ENCODE measurements around the gene TTC34.
A peak's percentile ranks its signal among the peaks of the same experiment; 100 is the strongest.

The TTC34 gene

DNA sequence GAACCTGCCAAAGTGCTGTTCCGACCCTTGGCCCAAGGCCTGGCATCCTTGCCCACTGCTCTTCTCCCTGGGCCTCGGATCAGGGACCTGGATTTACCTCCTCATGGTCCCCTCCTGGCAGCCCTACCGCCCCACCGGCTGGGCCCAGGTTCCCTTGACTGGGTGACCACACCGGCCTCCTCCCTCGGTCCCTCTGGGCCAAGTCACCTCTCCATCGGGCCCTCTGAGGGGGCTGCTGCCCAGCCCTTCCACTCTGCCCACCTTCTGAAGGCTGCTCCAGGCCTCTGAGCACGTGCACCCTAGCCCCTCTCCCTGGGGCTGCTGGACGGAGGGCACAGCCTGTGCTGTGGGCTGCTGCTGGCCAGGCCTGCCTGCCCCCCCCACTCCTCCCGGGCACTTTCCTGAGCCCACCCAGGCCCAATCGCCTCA is 159.3 kb downstream of the TTC34 start:
- no peak for DNase-seq
- peak overlapping the region in 1 of 2 experiments; percentile 15 for H2BK12ac ChIP-seq (ENCODE audit: low read length in 2 of 2)
- peaks cover 19% of the 10 kb centered on the region for H3K4me1 ChIP-seq (ENCODE audit: control insufficient read depth, insufficient read depth, low read depth, low read length)
- 45% methylated on average over 11 of the region's 11 CpGs for WGBS
- peaks cover 16 to 18% of the 10 kb centered on the region in 2 experiments for H3K27me3 ChIP-seq (ENCODE audit: control insufficient read depth in 1 of 2, insufficient read depth in 1 of 2, low read length in 2 of 2)
- no peak overlapping the region for H2BK5ac ChIP-seq (ENCODE audit: low read depth, low read length, poor library complexity, severe bottlenecking)
- peaks cover 16% of the 10 kb centered on the region for H3K79me1 ChIP-seq (replicated peaks; ENCODE audit: low read length, poor library complexity, severe bottlenecking)
- H2BK15ac ChIP-seq (ENCODE audit: low read depth, poor library complexity, severe bottlenecking) = no peak overlapping the region
- peaks cover 11% of the 10 kb centered on the region for H3K9me3 ChIP-seq (ENCODE audit: control insufficient read depth, low read length)
- no peak overlapping the region for H3K27ac ChIP-seq (ENCODE audit: low read length, poor library complexity, severe bottlenecking)
- H4K91ac ChIP-seq (ENCODE audit: low read length) = peak overlapping the region; percentile 47
- peak overlapping the region; percentile 97 for H3K4me2 ChIP-seq (ENCODE audit: low read length, poor library complexity, severe bottlenecking)
- H3K9ac ChIP-seq (ENCODE audit: low read length) = peak overlapping the region; percentile 91
- no peak overlapping the region for H2AFZ ChIP-seq (ENCODE audit: low read depth, low read length)
- H3K14ac ChIP-seq (ENCODE audit: low read length in 2 of 2) = peak overlapping the region in 1 of 2 experiments; percentile 78
- peak overlapping the region; percentile 64 to 71 for H3K4ac ChIP-seq (ENCODE audit: low read depth in 1 of 2, low read length in 2 of 2)
- H3K18ac ChIP-seq (ENCODE audit: low read depth in 1 of 2, low read length in 2 of 2) = peak overlapping the region in 1 of 2 experiments; percentile 94
- no peak overlapping the region for H2BK120ac ChIP-seq (ENCODE audit: low read depth, low read length)
- H2AK5ac ChIP-seq (ENCODE audit: low read length, severe bottlenecking) = no peak overlapping the region
- H3K36me3 ChIP-seq (ENCODE audit: control insufficient read depth in 1 of 2, insufficient read depth in 2 of 2, low read depth in 1 of 2, low read length in 2 of 2) = no peaks in the 10 kb centered on the region
- peak overlapping the region; percentile 87 to 88 for H3K4me3 ChIP-seq (ENCODE audit: insufficient read depth in 1 of 2, low read depth in 1 of 2, low read length in 2 of 2)
- H3K23ac ChIP-seq (ENCODE audit: low read length in 2 of 2) = peak overlapping the region in 1 of 2 experiments; percentile 46
- H4K8ac ChIP-seq (ENCODE audit: low read length) = peak overlapping the region; percentile 86

GRCh38 chr1:2641381-2642130 is 159.9 kb downstream of the TTC34 start:
- no peak overlapping the region for H3K14ac ChIP-seq (ENCODE audit: low read length in 2 of 2)
- no peak overlapping the region for H3K4ac ChIP-seq (ENCODE audit: low read depth in 1 of 2, low read length in 2 of 2)
- peaks cover 19% of the 10 kb centered on the region for H3K4me1 ChIP-seq (ENCODE audit: control insufficient read depth, insufficient read depth, low read depth, low read length)
- no peak overlapping the region for H2BK5ac ChIP-seq (ENCODE audit: low read depth, low read length, poor library complexity, severe bottlenecking)
- H3K9me3 ChIP-seq (ENCODE audit: control insufficient read depth, low read length) = peaks cover 10% of the 10 kb centered on the region
- peak overlapping the region; percentile 91 for H3K9ac ChIP-seq (ENCODE audit: low read length)
- no peak for DNase-seq
- no peak overlapping the region for H2BK120ac ChIP-seq (ENCODE audit: low read depth, low read length)
- no peaks in the 10 kb centered on the region for H3K36me3 ChIP-seq (ENCODE audit: control insufficient read depth in 1 of 2, insufficient read depth in 2 of 2, low read depth in 1 of 2, low read length in 2 of 2)
- no peak overlapping the region for H2AFZ ChIP-seq (ENCODE audit: low read depth, low read length)
- peak overlapping the region in 1 of 2 experiments; percentile 94 for H3K18ac ChIP-seq (ENCODE audit: low read depth in 1 of 2, low read length in 2 of 2)
- WGBS = 92% methylated on average over 34 of the region's 34 CpGs
- H3K27ac ChIP-seq (ENCODE audit: low read length, poor library complexity, severe bottlenecking) = no peak overlapping the region
- H3K79me1 ChIP-seq (replicated peaks; ENCODE audit: low read length, poor library complexity, severe bottlenecking) = peaks cover 16% of the 10 kb centered on the region
- no peak overlapping the region for H3K23ac ChIP-seq (ENCODE audit: low read length in 2 of 2)
- H3K4me3 ChIP-seq (ENCODE audit: insufficient read depth in 1 of 2, low read depth in 1 of 2, low read length in 2 of 2) = peak overlapping the region in 1 of 2 experiments; percentile 87
- H2AK5ac ChIP-seq (ENCODE audit: low read length, severe bottlenecking) = no peak overlapping the region
- peak overlapping the region; percentile 97 for H3K4me2 ChIP-seq (ENCODE audit: low read length, poor library complexity, severe bottlenecking)
- no peak overlapping the region for H2BK15ac ChIP-seq (ENCODE audit: low read depth, poor library complexity, severe bottlenecking)
- H4K91ac ChIP-seq (ENCODE audit: low read length) = no peak overlapping the region
- no peak overlapping the region for H2BK12ac ChIP-seq (ENCODE audit: low read length in 2 of 2)
- H4K8ac ChIP-seq (ENCODE audit: low read length) = peak overlapping the region; percentile 28
- peaks cover 21 to 24% of the 10 kb centered on the region in 2 experiments for H3K27me3 ChIP-seq (ENCODE audit: control insufficient read depth in 1 of 2, insufficient read depth in 1 of 2, low read length in 2 of 2)

DNA sequence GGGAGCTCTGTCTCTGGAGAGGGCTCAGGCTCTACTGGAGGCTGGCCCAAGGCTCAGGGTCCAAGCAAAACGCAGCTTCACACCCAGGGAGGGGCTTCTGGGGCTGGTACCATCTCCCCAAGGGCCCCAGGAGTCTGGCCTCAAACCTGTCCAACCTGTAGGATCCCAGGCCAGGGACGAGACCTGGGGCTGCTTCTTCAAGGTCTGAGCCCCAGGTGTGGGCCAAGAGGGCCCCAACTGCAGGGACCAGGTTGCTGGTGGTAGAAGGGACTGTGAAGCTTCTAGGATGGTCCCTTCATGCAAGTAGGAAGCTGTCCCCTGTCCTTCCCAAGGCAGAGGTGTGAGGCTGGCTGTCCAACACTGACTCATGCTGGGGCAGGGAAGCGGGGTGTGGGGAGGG is 160.9 kb downstream of the TTC34 start:
- peaks cover 6% of the 10 kb centered on the region for H3K9me3 ChIP-seq (ENCODE audit: control insufficient read depth, low read length)
- no peak overlapping the region for H4K8ac ChIP-seq (ENCODE audit: low read length)
- DNase-seq = no peak
- H3K79me1 ChIP-seq (replicated peaks; ENCODE audit: low read length, poor library complexity, severe bottlenecking) = peaks cover 16% of the 10 kb centered on the region
- no peak overlapping the region for H3K23ac ChIP-seq (ENCODE audit: low read length in 2 of 2)
- WGBS = 88% methylated on average over 3 of the region's 3 CpGs
- no peak overlapping the region for H2AFZ ChIP-seq (ENCODE audit: low read depth, low read length)
- H3K27ac ChIP-seq (ENCODE audit: low read length, poor library complexity, severe bottlenecking) = no peak overlapping the region
- no peak overlapping the region for H3K14ac ChIP-seq (ENCODE audit: low read length in 2 of 2)
- no peak overlapping the region for H2AK5ac ChIP-seq (ENCODE audit: low read length, severe bottlenecking)
- H2BK12ac ChIP-seq (ENCODE audit: low read length in 2 of 2) = no peak overlapping the region
- no peak overlapping the region for H3K4ac ChIP-seq (ENCODE audit: low read depth in 1 of 2, low read length in 2 of 2)
- H3K9ac ChIP-seq (ENCODE audit: low read length) = no peak overlapping the region
- H4K91ac ChIP-seq (ENCODE audit: low read length) = no peak overlapping the region
- H2BK15ac ChIP-seq (ENCODE audit: low read depth, poor library complexity, severe bottlenecking) = no peak overlapping the region
- H3K4me1 ChIP-seq (ENCODE audit: control insufficient read depth, insufficient read depth, low read depth, low read length) = peaks cover 19% of the 10 kb centered on the region
- no peak overlapping the region for H2BK5ac ChIP-seq (ENCODE audit: low read depth, low read length, poor library complexity, severe bottlenecking)
- H3K36me3 ChIP-seq (ENCODE audit: control insufficient read depth in 1 of 2, insufficient read depth in 2 of 2, low read depth in 1 of 2, low read length in 2 of 2) = no peaks in the 10 kb centered on the region
- no peak overlapping the region for H2BK120ac ChIP-seq (ENCODE audit: low read depth, low read length)
- H3K18ac ChIP-seq (ENCODE audit: low read depth in 1 of 2, low read length in 2 of 2) = no peak overlapping the region
- H3K27me3 ChIP-seq (ENCODE audit: control insufficient read depth in 1 of 2, insufficient read depth in 1 of 2, low read length in 2 of 2) = peaks cover 22 to 25% of the 10 kb centered on the region in 2 experiments
- no peak overlapping the region for H3K4me2 ChIP-seq (ENCODE audit: low read length, poor library complexity, severe bottlenecking)
- H3K4me3 ChIP-seq (ENCODE audit: insufficient read depth in 1 of 2, low read depth in 1 of 2, low read length in 2 of 2) = no peak overlapping the region

- Histone ChIP-seq H3K27me3 (ENCODE audit: control insufficient read depth in 1 of 2, insufficient read depth in 1 of 2, low read length in 2 of 2) (peaks cover 27 to 28% of the 10 kb centered on the region in 2 experiments), H4K91ac (ENCODE audit: low read length) (no peak overlapping the region), H3K9ac (ENCODE audit: low read length) (no peak overlapping the region), H2AFZ (ENCODE audit: low read depth, low read length) (no peak overlapping the region), H3K23ac (ENCODE audit: low read length in 2 of 2) (no peak overlapping the region), H3K4me1 (ENCODE audit: control insufficient read depth, insufficient read depth, low read depth, low read length) (peaks cover 19% of the 10 kb centered on the region), H2BK15ac (ENCODE audit: low read depth, poor library complexity, severe bottlenecking) (no peak overlapping the region), H3K36me3 (ENCODE audit: control insufficient read depth in 1 of 2, insufficient read depth in 2 of 2, low read depth in 1 of 2, low read length in 2 of 2) (no peaks in the 10 kb centered on the region), H2BK120ac (ENCODE audit: low read depth, low read length) (no peak overlapping the region), H3K4me2 (ENCODE audit: low read length, poor library complexity, severe bottlenecking) (no peak overlapping the region), H2BK5ac (ENCODE audit: low read depth, low read length, poor library complexity, severe bottlenecking) (no peak overlapping the region), H3K4me3 (ENCODE audit: insufficient read depth in 1 of 2, low read depth in 1 of 2, low read length in 2 of 2) (no peak overlapping the region), H3K9me3 (ENCODE audit: control insufficient read depth, low read length) (peaks cover 6% of the 10 kb centered on the region), H3K14ac (ENCODE audit: low read length in 2 of 2) (no peak overlapping the region), H4K8ac (ENCODE audit: low read length) (no peak overlapping the region), H3K79me1 (replicated peaks; ENCODE audit: low read length, poor library complexity, severe bottlenecking) (peaks cover 16% of the 10 kb centered on the region), H3K4ac (ENCODE audit: low read depth in 1 of 2, low read length in 2 of 2) (no peak overlapping the region), H2AK5ac (ENCODE audit: low read length, severe bottlenecking) (no peak overlapping the region), H3K27ac (ENCODE audit: low read length, poor library complexity, severe bottlenecking) (no peak overlapping the region), H3K18ac (ENCODE audit: low read depth in 1 of 2, low read length in 2 of 2) (no peak overlapping the region), H2BK12ac (ENCODE audit: low read length in 2 of 2) (no peak overlapping the region)
- DNase-seq = no peak
- 86% methylated on average over 26 of the region's 26 CpGs for WGBS
Measured at GRCh38 chr1:2639607-2640521, 161.6 kb downstream of the TTC34 start.

Measured in mesenchymal stem cell (in vitro differentiated cells and primary cell).